HG03097 (cell line): Measurements from ENCODE around the gene CRYM.
"Not testable (repeated sequence)": the region's sequence is repeated elsewhere in the genome, so short reads cannot be mapped to it uniquely, and the experiment has no call there.

Experiments
- ATAC-seq: cut with Tn5 transposase; IDR thresholded peaks from one replicate; pipeline ENCODE4 v1.9.1; 2021; ENCODE audit not compliant: unreplicated experiment, low FRiP score

Gene CRYM

GRCh38 chr16:21250072-21250923, 27.8 kb downstream of the CRYM start:
- no peak for ATAC-seq

- not testable (repeated sequence) for ATAC-seq
Measured at GRCh38 chr16:21248179-21248578, 29.9 kb downstream of the CRYM start.

- ATAC-seq = no peak
Measured at GRCh38 chr16:21244518-21245215, 33.4 kb downstream of the CRYM start.

- no peak for ATAC-seq
Measured at GRCh38 chr16:21242756-21243155, 35.3 kb downstream of the CRYM start.

- no peak for ATAC-seq
Measured at GRCh38 chr16:21239646-21240045, 38.4 kb downstream of the CRYM start.

- no peak for ATAC-seq
Measured at GRCh38 chr16:21236831-21237230, 41.3 kb downstream of the CRYM start.

- no peak for ATAC-seq
Measured at GRCh38 chr16:21235199-21235585, 42.9 kb downstream of the CRYM start.

GRCh38 chr16:21233521-21234150, 44.5 kb downstream of the CRYM start, which contains the start of gene ANKS4B:
Gene ANKS4B, plus strand, starts transcription at chr16:21233699. Its CDS starts 39 bp downstream, at chr16:21233738.
- ATAC-seq = no peak

GRCh38 chr16:21233045-21233520, 45.0 kb downstream of the CRYM start:
- ATAC-seq = no peak

GRCh38 chr16:21228361-21228872, 49.7 kb downstream of the CRYM start:
- no peak for ATAC-seq

GRCh38 chr16:21227866-21228265, 50.2 kb downstream of the CRYM start:
- ATAC-seq = no peak

GRCh38 chr16:21226749-21227148, 51.3 kb downstream of the CRYM start:
- ATAC-seq = no peak

GRCh38 chr16:21224800-21225199, 53.3 kb downstream of the CRYM start:
- ATAC-seq = no peak

GRCh38 chr16:21223787-21224186, 54.3 kb downstream of the CRYM start:
- no peak for ATAC-seq

- ATAC-seq = no peak
Measured at GRCh38 chr16:21222495-21223337, 55.4 kb downstream of the CRYM start.

- ATAC-seq = no peak
Measured at GRCh38 chr16:21219551-21219950, 58.5 kb downstream of the CRYM start.

GRCh38 chr16:21218153-21218552, 59.9 kb downstream of the CRYM start:
- no peak for ATAC-seq

GRCh38 chr16:21217121-21217520, 61.0 kb downstream of the CRYM start:
- ATAC-seq = no peak

- no peak for ATAC-seq
Measured at GRCh38 chr16:21214086-21214485, 64.0 kb downstream of the CRYM start.

- ATAC-seq = no peak
Measured at GRCh38 chr16:21211486-21211885, 66.6 kb downstream of the CRYM start, which contains the start of gene ZP2. Gene ZP2, minus strand, starts transcription at chr16:21211574. Its CDS starts 27 bp downstream, at chr16:21211547.
